ENCODE data around the gene CDC45. TPM values are rescaled to one million over a fixed set of nuclear protein-coding genes. Genes with fewer than 3 reads are reported as not detected.

The CDC45 gene
- total RNA-seq, 1 donor = 0.72 TPM

DNA sequence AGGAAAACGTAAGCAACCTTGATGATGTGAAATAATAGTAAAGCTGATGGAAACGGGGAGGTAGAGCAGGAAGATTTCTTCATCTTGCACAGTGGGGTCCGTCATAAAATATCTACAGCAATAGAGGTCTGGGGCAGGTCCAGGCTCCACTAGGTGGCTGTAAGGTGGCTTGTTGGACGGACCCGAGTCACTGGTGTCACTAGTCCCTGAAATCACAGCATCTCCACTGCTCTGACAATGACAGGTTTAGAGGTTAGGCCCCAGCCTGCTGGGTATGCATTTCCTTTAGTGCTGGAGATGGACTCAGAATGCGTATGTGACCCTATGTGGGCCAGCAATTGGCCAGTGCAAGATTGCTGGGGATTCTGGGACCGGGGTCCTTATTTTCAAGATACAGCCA lies 69.7 kb downstream of the CDC45 start:
- Histone ChIP-seq H3K36me3 (ENCODE audit: insufficient read depth, low read length) (no peaks in the 10 kb centered on the region), H3K27me3 (ENCODE audit: insufficient read depth, low read length) (peaks cover 4% of the 10 kb centered on the region), H2AFZ (ENCODE audit: low read length) (no peak overlapping the region), H3K79me2 (ENCODE audit: insufficient read depth, low read length) (no peaks in the 10 kb centered on the region), H3K4me2 (ENCODE audit: insufficient read depth, low read length) (no peak overlapping the region), H3K4me3 (ENCODE audit: insufficient read depth, low read length) (no peak overlapping the region), H3K9me3 (ENCODE audit: low read depth, low read length) (no peaks in the 10 kb centered on the region), H3K4me1 (ENCODE audit: insufficient read depth, low read length) (no peaks in the 10 kb centered on the region), H3K27ac (ENCODE audit: low read depth, low read length) (no peak overlapping the region), H4K20me1 (ENCODE audit: insufficient read depth, low read length) (no peaks in the 10 kb centered on the region)
- TF ChIP-seq, protein P1, sequence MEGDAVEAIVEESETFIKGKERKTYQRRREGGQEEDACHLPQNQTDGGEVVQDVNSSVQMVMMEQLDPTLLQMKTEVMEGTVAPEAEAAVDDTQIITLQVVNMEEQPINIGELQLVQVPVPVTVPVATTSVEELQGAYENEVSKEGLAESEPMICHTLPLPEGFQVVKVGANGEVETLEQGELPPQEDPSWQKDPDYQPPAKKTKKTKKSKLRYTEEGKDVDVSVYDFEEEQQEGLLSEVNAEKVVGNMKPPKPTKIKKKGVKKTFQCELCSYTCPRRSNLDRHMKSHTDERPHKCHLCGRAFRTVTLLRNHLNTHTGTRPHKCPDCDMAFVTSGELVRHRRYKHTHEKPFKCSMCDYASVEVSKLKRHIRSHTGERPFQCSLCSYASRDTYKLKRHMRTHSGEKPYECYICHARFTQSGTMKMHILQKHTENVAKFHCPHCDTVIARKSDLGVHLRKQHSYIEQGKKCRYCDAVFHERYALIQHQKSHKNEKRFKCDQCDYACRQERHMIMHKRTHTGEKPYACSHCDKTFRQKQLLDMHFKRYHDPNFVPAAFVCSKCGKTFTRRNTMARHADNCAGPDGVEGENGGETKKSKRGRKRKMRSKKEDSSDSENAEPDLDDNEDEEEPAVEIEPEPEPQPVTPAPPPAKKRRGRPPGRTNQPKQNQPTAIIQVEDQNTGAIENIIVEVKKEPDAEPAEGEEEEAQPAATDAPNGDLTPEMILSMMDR (IDR thresholded peaks at IDR 0.05; ENCODE audit: extremely low read depth, low read depth, low read length) = no peak
- no peak for DNase-seq (ENCODE audit: insufficient read length, low spot score, missing footprints)

DNA sequence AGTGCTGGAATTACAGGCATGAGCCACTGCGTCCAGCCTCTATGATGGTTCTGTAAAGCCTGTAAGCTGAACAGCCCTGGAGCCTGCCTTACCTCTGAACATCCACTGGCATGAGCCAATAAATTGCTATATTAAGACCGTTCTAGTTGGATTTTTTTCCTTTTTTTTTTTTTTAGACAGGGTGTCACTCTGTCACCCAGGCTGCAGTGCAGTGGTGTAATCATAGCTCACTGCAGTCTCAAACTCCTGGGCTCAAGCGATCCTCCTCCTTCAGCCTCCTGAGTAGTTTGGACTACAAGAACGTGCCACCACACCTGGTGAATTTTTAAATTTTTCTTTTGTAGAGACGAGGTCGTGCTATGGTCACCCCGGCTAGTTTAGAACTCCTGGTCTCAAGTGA lies 70.7 kb downstream of the CDC45 start:
- TF ChIP-seq, protein P1 (IDR thresholded peaks at IDR 0.05; ENCODE audit: extremely low read depth, low read depth, low read length) = no peak
- Histone ChIP-seq H3K4me3 (ENCODE audit: insufficient read depth, low read length) (no peak overlapping the region), H3K79me2 (ENCODE audit: insufficient read depth, low read length) (no peaks in the 10 kb centered on the region)

DNA sequence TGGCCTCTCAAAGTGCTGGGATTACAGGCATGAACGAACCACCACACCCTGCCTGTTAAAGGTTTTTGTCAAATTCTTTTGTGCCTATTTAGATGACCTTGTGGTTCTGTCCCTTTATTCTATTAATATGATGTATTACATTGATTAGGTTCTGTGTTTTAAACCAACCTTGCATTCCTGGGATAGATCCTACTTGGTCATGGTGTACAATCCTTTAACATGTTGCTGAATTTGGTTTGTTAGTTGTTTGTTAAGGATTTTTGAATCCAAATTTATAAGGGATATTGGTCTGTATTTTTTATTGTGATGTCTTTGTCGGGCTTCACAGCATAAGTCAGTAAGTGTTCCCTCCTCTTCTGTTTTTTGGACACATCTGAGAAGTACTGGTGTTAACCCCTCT lies 73.5 kb downstream of the CDC45 start:
- Histone ChIP-seq H4K20me1 (ENCODE audit: insufficient read depth, low read length) (no peaks in the 10 kb centered on the region), H3K27me3 (ENCODE audit: insufficient read depth, low read length) (peaks cover 9% of the 10 kb centered on the region), H3K79me2 (ENCODE audit: insufficient read depth, low read length) (no peaks in the 10 kb centered on the region), H2AFZ (ENCODE audit: low read length) (no peak overlapping the region), H3K9me3 (ENCODE audit: low read depth, low read length) (no peaks in the 10 kb centered on the region), H3K36me3 (ENCODE audit: insufficient read depth, low read length) (no peaks in the 10 kb centered on the region), H3K4me2 (ENCODE audit: insufficient read depth, low read length) (no peak overlapping the region), H3K4me1 (ENCODE audit: insufficient read depth, low read length) (no peaks in the 10 kb centered on the region), H3K4me3 (ENCODE audit: insufficient read depth, low read length) (no peak overlapping the region), H3K27ac (ENCODE audit: low read depth, low read length) (no peak overlapping the region)
- TF ChIP-seq, protein P1 (IDR thresholded peaks at IDR 0.05; ENCODE audit: extremely low read depth, low read depth, low read length) = no peak
- DNase-seq (ENCODE audit: insufficient read length, low spot score, missing footprints) = no peak

More for the DNA sequence above, 70.7 kb downstream of the CDC45 start:
- Histone ChIP-seq H3K4me1 (ENCODE audit: insufficient read depth, low read length) (no peaks in the 10 kb centered on the region), H3K36me3 (ENCODE audit: insufficient read depth, low read length) (no peaks in the 10 kb centered on the region), H3K9me3 (ENCODE audit: low read depth, low read length) (no peaks in the 10 kb centered on the region), H3K27me3 (ENCODE audit: insufficient read depth, low read length) (peaks cover 3% of the 10 kb centered on the region), H2AFZ (ENCODE audit: low read length) (no peak overlapping the region), H3K27ac (ENCODE audit: low read depth, low read length) (no peak overlapping the region), H3K4me2 (ENCODE audit: insufficient read depth, low read length) (no peak overlapping the region), H4K20me1 (ENCODE audit: insufficient read depth, low read length) (no peaks in the 10 kb centered on the region)
- DNase-seq (ENCODE audit: insufficient read length, low spot score, missing footprints) = no peak

DNA sequence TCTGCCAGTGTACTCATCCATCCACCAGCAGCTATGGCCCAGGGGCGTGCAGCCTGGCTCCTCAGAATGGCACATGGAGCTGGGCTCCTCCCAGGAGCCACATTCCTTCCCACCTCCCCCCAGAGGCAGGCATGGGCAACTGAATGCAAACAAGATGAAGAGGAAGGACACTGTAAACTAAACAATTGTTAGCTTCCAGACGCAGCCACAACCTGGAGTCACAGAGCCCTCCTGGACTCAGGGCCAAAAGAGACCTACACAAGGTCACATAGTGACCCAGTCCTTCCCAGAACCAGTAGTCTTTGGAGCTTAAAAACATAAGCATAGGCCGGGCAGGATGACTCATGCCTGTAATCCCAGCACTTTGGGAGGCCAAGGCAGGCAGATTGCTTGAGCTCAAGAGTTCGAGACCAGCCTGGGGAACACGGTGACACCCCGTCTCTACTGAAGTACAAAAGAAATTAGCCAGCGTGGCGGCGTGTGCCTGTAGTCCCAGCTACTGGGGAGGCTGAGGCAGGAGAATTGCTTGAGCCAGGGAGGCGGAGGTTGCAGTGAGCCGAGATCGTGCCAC lies 75.2 kb downstream of the CDC45 start:
- Histone ChIP-seq H3K4me3 (ENCODE audit: insufficient read depth, low read length) (no peak overlapping the region), H3K27me3 (ENCODE audit: insufficient read depth, low read length) (peaks cover 9% of the 10 kb centered on the region), H3K9me3 (ENCODE audit: low read depth, low read length) (no peaks in the 10 kb centered on the region), H3K36me3 (ENCODE audit: insufficient read depth, low read length) (no peaks in the 10 kb centered on the region), H2AFZ (ENCODE audit: low read length) (no peak overlapping the region), H4K20me1 (ENCODE audit: insufficient read depth, low read length) (no peaks in the 10 kb centered on the region), H3K27ac (ENCODE audit: low read depth, low read length) (no peak overlapping the region), H3K4me1 (ENCODE audit: insufficient read depth, low read length) (no peaks in the 10 kb centered on the region), H3K4me2 (ENCODE audit: insufficient read depth, low read length) (no peak overlapping the region), H3K79me2 (ENCODE audit: insufficient read depth, low read length) (no peaks in the 10 kb centered on the region)
- TF ChIP-seq, protein P1 (IDR thresholded peaks at IDR 0.05; ENCODE audit: extremely low read depth, low read depth, low read length) = no peak
- peak; percentile 50 for DNase-seq (ENCODE audit: insufficient read length, low spot score, missing footprints)
